ENCODE measurements around the gene NAV2.

- TF ChIP-seq EZH2 (IDR thresholded peaks at IDR 0.05; ENCODE audit: borderline replicate concordance, insufficient read depth, low read length, poor library complexity, severe bottlenecking) (no peak), CTCF (IDR thresholded peaks at IDR 0.05; ENCODE audit: poor library complexity, severe bottlenecking) (no peak)
Measured at GRCh38 chr11:20056109-20056949, 343.7 kb downstream of the NAV2 start.

Data from neural cell (in vitro differentiated cells).